GM18507 (cell line): ENCODE measurements around the gene CPT1C.

Source experiments
- DNase-seq: peaks from one replicate; pipeline ENCODE4 v3.0.0; 2011; ENCODE audit warnings: low read depth; ENCODE audit not compliant: insufficient read length; ENCODE audit errors: extremely low spot score
- FAIRE-seq: peaks from 2 replicates; lab custom pipeline; 2011; peaks lifted over from hg19 to GRCh38; lab: Jason Lieb, UNC

The CPT1C gene

DNA sequence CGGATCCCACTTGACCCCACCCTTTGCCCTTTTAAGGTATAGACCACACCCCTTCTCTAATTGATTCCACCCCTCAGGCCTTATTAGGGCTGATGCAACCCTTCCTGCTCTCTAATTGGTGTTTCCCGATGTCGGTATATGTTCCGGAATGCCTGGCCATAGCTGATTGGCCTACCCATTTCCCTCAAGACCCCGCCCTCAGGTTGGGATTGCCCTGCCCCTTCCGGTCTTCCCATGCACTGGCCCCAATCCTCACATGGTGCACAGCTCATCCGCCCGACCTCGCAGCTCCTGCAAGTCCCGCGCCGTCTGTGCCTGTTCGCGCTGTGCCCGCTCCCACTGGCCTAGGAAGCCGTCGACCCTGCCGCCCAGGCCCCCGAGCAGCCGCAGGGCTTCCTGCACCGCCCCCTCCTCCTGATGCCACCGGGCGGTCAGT is 54.0 kb downstream of the CPT1C start:
- no peak for FAIRE-seq
- DNase-seq = no peak

DNA sequence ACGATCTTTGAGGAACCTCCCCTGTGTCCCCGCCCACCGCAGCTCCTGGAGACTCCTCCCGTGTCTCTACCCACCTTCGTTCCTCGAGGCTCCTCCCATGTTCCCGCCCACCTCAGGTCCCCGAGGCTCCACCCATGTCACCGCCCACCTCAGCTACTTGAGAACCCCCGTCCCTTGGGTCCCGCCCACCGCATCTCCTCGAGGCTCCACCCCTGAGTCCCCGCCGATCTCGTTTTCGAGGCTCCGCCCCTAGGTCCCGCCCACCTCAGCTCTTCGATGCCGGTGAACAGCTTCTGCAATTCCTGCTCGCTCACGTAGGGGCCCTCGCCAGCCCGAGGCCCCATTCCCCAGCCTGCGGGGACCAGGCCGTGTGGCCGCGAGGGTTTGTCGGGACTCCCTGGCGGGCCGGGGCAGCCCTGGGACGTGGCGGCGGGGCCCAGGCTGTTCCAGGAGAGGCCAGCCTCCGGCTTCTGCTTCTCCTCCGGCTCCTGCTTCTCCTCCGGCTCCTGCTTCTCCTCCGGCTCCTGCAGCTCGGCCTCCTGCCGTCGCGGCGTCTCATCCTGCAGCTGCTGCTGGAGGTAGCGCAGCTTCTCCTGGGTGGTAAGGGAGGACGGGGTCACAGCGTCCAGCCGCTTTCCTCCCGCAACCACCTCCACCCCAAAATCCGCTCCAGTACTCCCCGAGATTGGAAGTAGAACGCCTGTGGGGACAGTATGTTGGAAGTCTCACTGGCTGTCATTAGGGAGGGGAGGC is 55.5 kb downstream of the CPT1C start:
- FAIRE-seq = no peak

DNA sequence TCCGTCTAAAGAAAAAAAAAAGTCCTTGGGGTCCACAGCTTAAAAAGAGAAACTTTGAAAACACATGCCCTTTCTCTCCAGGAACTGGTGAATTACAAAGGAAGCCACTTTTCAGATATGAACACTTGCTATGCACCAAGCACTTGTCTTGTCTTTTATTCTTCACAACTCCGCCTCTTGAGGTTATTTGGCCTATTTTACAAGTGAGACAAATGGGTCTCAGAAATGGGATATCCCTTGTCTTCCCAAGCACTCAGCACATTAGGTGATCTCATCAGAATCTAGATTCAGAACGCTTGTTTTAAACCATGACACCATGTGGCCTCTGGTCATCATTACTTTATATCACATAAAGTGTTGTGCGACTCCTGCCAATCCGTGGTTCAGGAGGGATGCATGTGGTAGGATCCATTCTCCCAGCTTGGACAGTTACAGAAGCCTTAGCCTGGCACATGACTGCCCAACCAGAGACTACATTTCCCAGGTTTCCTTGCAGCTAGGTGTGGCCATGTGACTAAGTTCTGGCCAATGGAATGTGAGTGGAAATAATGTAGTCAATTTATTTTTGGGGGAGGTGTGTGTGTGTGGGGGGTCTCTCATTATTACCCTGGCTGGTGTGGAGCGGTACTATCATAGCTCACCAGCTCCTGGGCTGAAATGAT is 58.3 kb downstream of the CPT1C start:
- DNase-seq = no peak
- no peak for FAIRE-seq

More for the DNA sequence above, 55.5 kb downstream of the CPT1C start:
- DNase-seq = no peak

DNA sequence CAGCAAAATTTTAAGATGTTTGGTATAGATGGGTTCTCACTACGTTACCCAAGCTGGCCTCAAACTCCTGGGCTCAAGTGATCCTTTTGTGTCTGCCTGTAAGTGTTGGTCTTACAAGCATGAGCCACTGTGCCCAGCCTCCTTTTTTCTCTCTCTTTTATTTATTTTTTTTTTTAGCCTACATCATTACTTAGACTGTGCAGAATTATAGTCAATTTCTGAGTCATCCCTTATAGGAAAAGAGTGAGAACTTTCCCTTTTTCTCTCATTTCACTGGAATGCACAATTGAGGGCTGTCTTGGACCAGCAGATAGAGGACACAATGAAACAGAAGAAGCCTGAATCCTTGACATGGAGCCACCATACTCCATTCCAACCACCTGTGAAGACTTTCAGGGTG is 58.9 kb downstream of the CPT1C start:
- FAIRE-seq (no peak), DNase-seq (no peak)

DNA sequence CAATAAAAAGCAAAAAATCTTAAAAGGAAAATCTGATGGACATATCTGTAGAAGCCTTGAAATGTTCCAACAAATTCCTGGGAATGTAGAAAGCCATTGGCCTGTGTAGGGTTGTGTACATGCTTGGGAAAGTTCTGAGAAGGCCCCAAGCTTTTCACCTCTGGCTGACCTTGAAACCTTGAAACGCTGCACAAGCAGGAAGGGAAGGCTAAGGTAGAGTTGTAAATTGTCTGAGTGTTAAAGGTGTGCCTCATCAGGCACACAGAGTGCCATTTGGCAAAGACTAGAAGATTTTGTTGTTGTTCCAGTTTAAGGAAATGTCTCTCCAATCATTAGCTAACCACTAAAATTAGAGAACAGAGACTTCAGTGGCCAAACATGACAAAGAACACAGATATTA is 61.8 kb downstream of the CPT1C start:
- no peak for FAIRE-seq
- no peak for DNase-seq

DNA sequence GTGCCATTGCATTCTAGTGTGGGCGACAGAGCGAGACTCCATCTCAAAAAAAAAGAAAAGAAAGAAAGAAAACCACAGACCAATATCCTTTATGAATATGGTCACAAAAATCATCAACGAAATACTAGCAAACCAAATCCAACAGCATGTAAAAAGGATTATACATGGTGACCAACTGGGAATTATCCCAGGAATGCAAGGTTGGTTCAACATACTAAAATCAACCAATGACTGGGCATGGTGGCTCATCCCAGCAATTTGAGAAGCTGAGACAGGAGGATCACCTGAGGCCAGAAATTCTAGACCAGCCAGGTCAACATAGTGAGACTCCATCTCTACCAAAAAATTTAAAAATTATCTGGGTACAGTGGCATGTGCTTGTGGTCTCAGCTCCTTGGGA is 65.0 kb downstream of the CPT1C start:
- DNase-seq = no peak
- FAIRE-seq = no peak

DNA sequence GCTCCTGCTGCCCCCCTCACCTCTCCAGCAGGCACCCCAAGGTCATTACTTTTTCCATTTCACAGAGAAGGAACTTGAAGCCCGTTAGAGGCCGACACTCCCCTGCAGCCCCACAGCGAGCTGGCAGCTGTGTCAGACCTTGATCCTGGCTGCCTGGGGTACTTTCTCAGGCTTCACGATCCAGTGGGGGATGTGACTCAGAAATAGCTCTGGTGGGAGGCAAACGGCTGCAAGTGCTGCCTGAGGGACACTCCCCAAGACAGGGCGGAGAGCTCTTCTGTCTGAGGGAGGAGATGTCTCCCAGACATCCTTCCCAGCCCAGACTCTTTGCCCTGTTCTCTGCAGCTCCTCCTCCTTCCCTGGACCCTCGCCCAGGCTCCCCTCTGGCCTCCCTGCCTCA is 67.4 kb downstream of the CPT1C start:
- FAIRE-seq (no peak), DNase-seq (no peak)

DNA sequence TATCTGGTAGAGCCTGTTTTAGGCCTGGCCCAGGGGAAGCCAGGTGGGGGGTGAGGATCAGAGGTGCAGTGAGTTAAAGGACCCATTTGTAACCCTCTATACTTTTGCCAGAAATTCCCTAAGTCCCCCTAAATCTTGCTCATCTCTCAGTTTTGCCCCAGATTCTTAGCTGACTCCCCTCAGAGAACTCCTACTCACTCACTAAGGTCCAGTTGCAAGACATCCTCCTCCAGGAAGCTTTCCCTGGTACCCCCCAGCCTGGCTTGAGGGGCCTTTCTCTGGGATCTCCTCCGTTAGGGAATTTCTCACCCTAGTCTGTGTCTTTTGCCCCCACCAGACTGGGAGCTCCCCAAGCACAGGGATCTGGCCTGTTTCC is 70.3 kb downstream of the CPT1C start:
- DNase-seq = no peak
- FAIRE-seq = no peak

DNA sequence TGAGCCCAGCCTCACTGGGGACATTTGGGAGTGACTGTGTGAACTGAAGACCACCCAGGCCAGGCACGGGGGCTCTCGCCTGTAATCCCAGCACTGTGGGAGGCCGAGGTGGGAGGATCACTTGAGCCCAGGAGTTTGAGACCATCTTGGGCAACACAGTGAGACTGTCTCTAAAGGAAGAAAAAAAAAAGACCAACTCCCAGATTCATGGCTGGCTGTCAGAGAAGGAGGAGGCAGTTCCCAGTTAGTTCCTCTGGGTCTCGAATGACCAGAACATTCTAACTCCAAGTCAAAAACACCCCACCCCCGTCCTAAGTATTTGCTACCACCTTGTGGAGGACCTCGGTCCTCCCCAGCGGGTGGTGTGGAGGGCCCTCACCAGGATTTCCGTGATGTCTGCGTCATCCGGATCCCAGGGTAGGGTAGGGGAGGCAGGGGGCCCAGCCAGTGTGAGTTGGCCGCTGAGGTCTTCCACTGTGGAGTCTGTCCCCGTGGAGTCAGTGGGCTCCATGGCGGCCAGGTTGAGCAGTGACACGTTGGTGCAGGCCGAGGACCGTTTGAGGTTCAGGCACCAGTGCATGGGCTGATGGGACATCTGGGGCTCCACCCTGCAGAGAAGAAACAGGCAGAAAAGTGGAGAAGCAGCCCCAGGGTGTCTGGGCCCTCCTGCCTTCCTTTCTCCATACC is 70.9 kb downstream of the CPT1C start:
- FAIRE-seq (no peak), DNase-seq (no peak)

DNA sequence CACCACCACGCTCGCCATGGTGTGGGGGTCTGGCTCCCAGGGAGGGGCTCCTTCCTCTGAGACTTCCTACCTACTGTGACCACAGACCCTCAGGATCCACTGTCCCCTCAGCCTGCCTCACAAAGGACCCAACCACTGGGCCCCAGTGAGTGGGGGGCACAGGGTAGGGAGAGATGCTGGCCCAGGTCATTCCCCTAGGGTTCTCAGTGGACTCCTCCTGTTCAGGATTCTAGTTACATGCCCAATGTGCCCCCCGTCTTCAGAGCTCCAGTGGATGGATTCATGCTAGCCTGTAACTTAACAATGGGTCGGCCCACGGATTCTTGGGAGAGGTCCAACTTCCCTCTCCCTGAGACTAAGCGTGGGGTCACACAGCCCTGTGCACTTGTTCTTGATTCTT is 72.3 kb downstream of the CPT1C start, which contains the start of gene TSKS:
Gene TSKS, minus strand, starts transcription at position 77 of the 400 bp plus-strand sequence. Its CDS starts 59 bp downstream, at position 18.
- no peak for DNase-seq
- no peak for FAIRE-seq
